Fibroblast of mammary gland (primary cell): ENCODE measurements around the gene ALAS1.

Experiments used
- DNase-seq: peaks from one replicate; pipeline ENCODE4 v3.0.0-alpha.2; 2010; ENCODE audit warnings: low read depth
- H3K4me3 ChIP-seq: 2 replicates; pipeline ENCODE4 v1.5.1; 2011; ENCODE audit warnings: low read depth, mild to moderate bottlenecking, low read length, moderate library complexity; ENCODE audit not compliant: control insufficient read depth
- CTCF ChIP-seq: conservative IDR thresholded peaks from 2 replicates; pipeline ENCODE4 v1.5.1; 2011; ENCODE audit warnings: low read depth, low read length, inconsistent platforms; ENCODE audit not compliant: control insufficient read depth, insufficient read depth

Gene ALAS1

GRCh38 chr3:52213901-52214300 is 15.9 kb downstream of the ALAS1 start:
- H3K4me3 ChIP-seq, result no peak overlapping the region
- no peak for TF ChIP-seq CTCF
- DNase-seq, result no peak

- no peak overlapping the region for H3K4me3 ChIP-seq
- no peak for TF ChIP-seq CTCF
- no peak for DNase-seq
Observed at GRCh38 chr3:52215351-52215750, 17.4 kb downstream of the ALAS1 start.

GRCh38 chr3:52216585-52217408 is 18.8 kb downstream of the ALAS1 start:
- H3K4me3 ChIP-seq, result no peak overlapping the region
- TF ChIP-seq CTCF, result no peak

GRCh38 chr3:52217409-52217805 is 19.4 kb downstream of the ALAS1 start:
- H3K4me3 ChIP-seq, result no peak overlapping the region
- DNase-seq, result no peak

More at GRCh38 chr3:52216585-52217408, 18.8 kb downstream of the ALAS1 start:
- DNase-seq, result peak; percentile 62

GRCh38 chr3:52218026-52218425 is 20.1 kb downstream of the ALAS1 start:
- no peak overlapping the region for H3K4me3 ChIP-seq
- DNase-seq, result no peak
- no peak for TF ChIP-seq CTCF

More at GRCh38 chr3:52217409-52217805, 19.4 kb downstream of the ALAS1 start:
- no peak for TF ChIP-seq CTCF

- no peak for DNase-seq
- no peak for TF ChIP-seq CTCF
Observed at GRCh38 chr3:52218454-52218853, 20.5 kb downstream of the ALAS1 start.

More at GRCh38 chr3:52218454-52218853, 20.5 kb downstream of the ALAS1 start:
- no peak overlapping the region for H3K4me3 ChIP-seq
